Aorta (tissue), 5 donors: ENCODE data around the gene ZNF182. TPM values are rescaled to one million over a fixed set of nuclear protein-coding genes. Genes with fewer than 3 reads are reported as not detected.
"Not testable (repeated sequence)": the region's sequence is repeated elsewhere in the genome, so short reads cannot be mapped to it uniquely, and the experiment has no call there.

Source experiments
- ATAC-seq: fragments of 200-7000 bp; cut with Tn5 transposase; one replicate; pipeline ENCODE4 v1.9.1; 2022; ENCODE audit warnings: moderate library complexity; ENCODE audit not compliant: low FRiP score
- DNase-seq, 2 donors: peaks; one replicate each; pipeline ENCODE4 v3.0.0-alpha.2; 2020
- H3K27ac ChIP-seq, 2 donors: one replicate each; pipeline ENCODE4 v1.5.1; 2013; ENCODE audit warnings: low read length in 2 of 2, mild to moderate bottlenecking in 2 of 2, moderate library complexity in 2 of 2, control low read depth in 1 of 2, inconsistent platforms in 1 of 2, low read depth in 1 of 2
- H3K27me3 ChIP-seq, 2 donors: one replicate each; pipeline ENCODE4 v1.6.1; 2013; ENCODE audit warnings: control low read depth in 1 of 2, low read length in 1 of 2, mild to moderate bottlenecking in 1 of 2, moderate library complexity in 1 of 2; ENCODE audit not compliant: insufficient read depth in 2 of 2, control insufficient read depth in 1 of 2
- H3K36me3 ChIP-seq, 2 donors: one replicate each; pipeline ENCODE4 v1.6.1; 2013; ENCODE audit warnings: control low read depth in 1 of 2, low read length in 1 of 2, mild to moderate bottlenecking in 1 of 2; ENCODE audit not compliant: insufficient read depth in 2 of 2, control insufficient read depth in 1 of 2
- H3K4me1 ChIP-seq, 2 donors: one replicate each; pipeline ENCODE4 v1.6.1; 2013; ENCODE audit warnings: low read length in 2 of 2, control low read depth in 1 of 2, mild to moderate bottlenecking in 1 of 2, moderate library complexity in 1 of 2; ENCODE audit not compliant: insufficient read depth in 2 of 2, control insufficient read depth in 1 of 2
- H3K4me3 ChIP-seq, 2 donors: one replicate each; pipeline ENCODE4 v1.5.1; 2013; ENCODE audit warnings: low read length in 2 of 2, control low read depth in 1 of 2, mild to moderate bottlenecking in 1 of 2
- H3K9me3 ChIP-seq: one replicate; pipeline ENCODE4 v1.6.1; 2013; ENCODE audit warnings: mild to moderate bottlenecking, low read length; ENCODE audit not compliant: control insufficient read depth
- WGBS, 2 donors: extraction: QIAGEN DNeasy Blood & Tissue Kit; methylation state at CpG; one replicate each; pipeline ENCODE4 v1.1.7; 2013; 5-methylcytosine and 5-hydroxymethylcytosine counted together
- intact Hi-C, 2 donors: fragments of 100-400 bp; cut with DNase I; formaldehyde crosslinking; loops; one replicate each; pipeline versions ENCODE4 v1.14.2 to v1.15.0; 2022
- long read RNA-seq, 2 donors: library from polyadenylated mRNA; unstranded; transcript quantifications; one replicate each; pipeline ENCODE4 v2.0.0, GENCODE V29; 2020 to 2021
- polyA plus RNA-seq, 2 donors: library from polyadenylated mRNA; stranded (reverse); fragments of 200-250 nt; gene quantifications; one replicate each; pipeline ENCODE4 v1.2.3, GENCODE V29; 2013
- total RNA-seq, 2 donors: library from RNA; stranded (reverse); fragmentation: NEBNext Ultra II Directional; extraction: Animal tissue kit (Norgen Biotek cat#: 25700); gene quantifications; one replicate each; pipeline ENCODE4 v1.2.1, GENCODE V29; 2021
- donor health status: healthy with polysubstance abuse.
- donor health status: Bipolar disorder and iron deficiency.
- donor health status: DM: no; HTN: no; CAD: no.
- donor health status: DM: no; HTN: no; CAD: no.
- donor health status: DM: yes; HTN: yes; CAD: no.

Gene ZNF182
- total RNA-seq: 1 to 10 TPM; 6.2 to 7.4 TPM
- 1 to 10 TPM; 2.1 to 3.8 TPM for polyA plus RNA-seq
- long read RNA-seq, donor 1, partial matches to known transcripts: 0 of 4 reads
- long read RNA-seq, donor 1, other reads (novel, unspliced or antisense): 3 of 4 reads
- long read RNA-seq, donor 2: 0 reads

GRCh38 chrX:48003758-48004457 is at the start of gene ZNF182:
ZNF182 (minus strand) TSS chrX:48003989; CDS start chrX:48002609, 1,380 bp downstream.
- WGBS, 2 donors: 0 to 33% methylated on average over 33 to 34 of the region's 34 CpGs

GRCh38 chrX:48046846-48047245 is 43.1 kb upstream of the ZNF182 start:
- ATAC-seq (no peak), DNase-seq (no peak)
- Histone ChIP-seq H3K27ac (no peak overlapping the region), H3K4me1 (no peaks in the 10 kb centered on the region), H3K36me3 (no peaks in the 10 kb centered on the region), H3K27me3 (no peaks in the 10 kb centered on the region), H3K9me3 (no peaks in the 10 kb centered on the region), H3K4me3 (no peak overlapping the region)
- WGBS, 2 donors: 65 to 94% methylated on average over 5 of the region's 5 CpGs
- intact Hi-C loops: no loop called here

More at GRCh38 chrX:48003758-48004457, at the start of gene ZNF182:
- peak within 1 kb of the TSS in 1 of 2 donors; percentile 1 for H3K27ac ChIP-seq
- H3K36me3 ChIP-seq: no peaks in the 10 kb centered on the region
- H3K9me3 ChIP-seq: no peaks in the 10 kb centered on the region
- DNase-seq (peak; percentile 95 to 96), ATAC-seq (peak; percentile 93)
- no peaks in the 10 kb centered on the region for H3K27me3 ChIP-seq
- peak within 1 kb of the TSS; percentile 52 to 80 for H3K4me3 ChIP-seq
- intact Hi-C loops: no loop called here
- H3K4me1 ChIP-seq: no peaks in the 10 kb centered on the region

- no peaks in the 10 kb centered on the region for H3K36me3 ChIP-seq
- ATAC-seq (peak; percentile 29), DNase-seq (no peak)
- H3K27ac ChIP-seq: no peak overlapping the region
- H3K4me3 ChIP-seq: no peak overlapping the region
- H3K27me3 ChIP-seq: no peaks in the 10 kb centered on the region
- H3K9me3 ChIP-seq: no peaks in the 10 kb centered on the region
- intact Hi-C loops: no loop called here
- no peaks in the 10 kb centered on the region for H3K4me1 ChIP-seq
- 47 to 53% methylated on average over 8 of the region's 8 CpGs for WGBS, 2 donors
Measured at GRCh38 chrX:48045410-48046311, 41.9 kb upstream of the ZNF182 start.

- no peaks in the 10 kb centered on the region for H3K9me3 ChIP-seq
- 52 to 68% methylated on average over 4 of the region's 4 CpGs for WGBS, 2 donors
- H3K4me1 ChIP-seq: no peaks in the 10 kb centered on the region
- intact Hi-C loops: no loop called here
- H3K27ac ChIP-seq: no peak overlapping the region
- H3K36me3 ChIP-seq: no peaks in the 10 kb centered on the region
- DNase-seq (no peak), ATAC-seq (no peak)
- no peak overlapping the region for H3K4me3 ChIP-seq
- H3K27me3 ChIP-seq: no peaks in the 10 kb centered on the region
Measured at GRCh38 chrX:48043056-48043455, 39.3 kb upstream of the ZNF182 start.

GRCh38 chrX:48035891-48036290 is 32.1 kb upstream of the ZNF182 start:
- WGBS, 2 donors: 44 to 50% methylated on average over 4 of the region's 4 CpGs
- H3K4me1 ChIP-seq: no peaks in the 10 kb centered on the region
- no peak overlapping the region for H3K4me3 ChIP-seq
- H3K36me3 ChIP-seq: no peaks in the 10 kb centered on the region
- intact Hi-C loops: no loop called here
- H3K27me3 ChIP-seq: no peaks in the 10 kb centered on the region
- no peak overlapping the region for H3K27ac ChIP-seq
- DNase-seq (no peak), ATAC-seq (no peak)
- no peaks in the 10 kb centered on the region for H3K9me3 ChIP-seq

- H3K27me3 ChIP-seq, H3K9me3 ChIP-seq, DNase-seq, H3K36me3 ChIP-seq, ATAC-seq, H3K4me1 ChIP-seq, H3K4me3 ChIP-seq, intact Hi-C loops, H3K27ac ChIP-seq: not testable (repeated sequence)
- 66 to 76% methylated on average over 10 of the region's 10 CpGs for WGBS, 2 donors
Measured at GRCh38 chrX:48030641-48031173, 26.9 kb upstream of the ZNF182 start.

GRCh38 chrX:48030237-48030636 is 26.4 kb upstream of the ZNF182 start:
- H3K36me3 ChIP-seq: no peaks in the 10 kb centered on the region
- H3K27me3 ChIP-seq: no peaks in the 10 kb centered on the region
- 76 to 90% methylated on average over 10 of the region's 10 CpGs for WGBS, 2 donors
- H3K4me1 ChIP-seq: no peaks in the 10 kb centered on the region
- H3K9me3 ChIP-seq: no peaks in the 10 kb centered on the region
- intact Hi-C loops: no loop called here
- H3K4me3 ChIP-seq: no peak overlapping the region
- no peak overlapping the region for H3K27ac ChIP-seq
- ATAC-seq (no peak), DNase-seq (no peak)

GRCh38 chrX:48028091-48028490 is 24.3 kb upstream of the ZNF182 start:
- H3K36me3 ChIP-seq: no peaks in the 10 kb centered on the region
- H3K4me1 ChIP-seq: no peaks in the 10 kb centered on the region
- ATAC-seq: no peak
- no peaks in the 10 kb centered on the region for H3K9me3 ChIP-seq
- WGBS, 2 donors: 87 to 95% methylated on average over 8 of the region's 8 CpGs
- no peaks in the 10 kb centered on the region for H3K27me3 ChIP-seq
- intact Hi-C loops: loop anchor here (5.0 to 10.0 kb wide), 5 partner anchors 176 to 833 kb away; partner anchors contain the start of genes UBA1 (in 2 of the 2), ZNF81 (in 2 of the 2), ELK1 (in 1 of the 2) and UXT (in 1 of the 2)
- H3K4me3 ChIP-seq: no peak overlapping the region
- no peak for DNase-seq
- no peak overlapping the region for H3K27ac ChIP-seq
